HL-60 (cell line): Measurements from ENCODE around the gene RNFT2.
"Not testable (repeated sequence)": the region's sequence is repeated elsewhere in the genome, so short reads cannot be mapped to it uniquely, and the experiment has no call there.

Experiments used
- DNase-seq, 2 experiments: peaks; one replicate each; pipeline ENCODE4 v3.0.0-alpha.2; 2010 to 2020; ENCODE audit warnings: low read depth in 1 of 2, low spot score in 1 of 2
- H3K27ac ChIP-seq: fragments of 250-450 bp; sonication (Bioruptor Pico); replicated peaks from 2 replicates; pipeline ENCODE4 v1.5.1; 2020; ENCODE audit warnings: mild to moderate bottlenecking, moderate library complexity
- H3K27me3 ChIP-seq: fragments of 250-450 bp; sonication (Bioruptor Pico); 2 replicates; pipeline ENCODE4 v1.5.1; 2021; ENCODE audit warnings: mild to moderate bottlenecking, moderate library complexity; ENCODE audit not compliant: insufficient read depth, poor library complexity, severe bottlenecking
- H3K4me3 ChIP-seq: replicated peaks from 2 replicates; pipeline ENCODE4 v1.5.1; 2011; ENCODE audit warnings: mild to moderate bottlenecking, control low read depth, low read length; ENCODE audit not compliant: insufficient read depth
- CTCF ChIP-seq: IDR thresholded peaks from one replicate; pipeline ENCODE4 v1.5.1; 2011; ENCODE audit warnings: low read length, control low read depth, inconsistent platforms; ENCODE audit not compliant: insufficient read depth
- GABPA ChIP-seq: IDR thresholded peaks from 2 replicates; pipeline ENCODE4 v1.6.1; 2012; ENCODE audit warnings: low read depth
- POLR2AphosphoS5 ChIP-seq: IDR thresholded peaks from 2 replicates; pipeline ENCODE4 v1.6.1; 2012; ENCODE audit warnings: low read depth
- REST ChIP-seq: IDR thresholded peaks from 2 replicates; pipeline ENCODE4 v1.6.1; 2012; ENCODE audit warnings: low read depth; ENCODE audit not compliant: insufficient replicate concordance
- SPI1 ChIP-seq: IDR thresholded peaks from 2 replicates; pipeline ENCODE4 v1.6.1; 2012; ENCODE audit warnings: low read depth, mild to moderate bottlenecking, borderline replicate concordance

The RNFT2 gene

GRCh38 chr12:116779597-116779996 is 41.5 kb downstream of the RNFT2 start:
- DNase-seq = no peak
- TF ChIP-seq POLR2AphosphoS5 = no peak
- TF ChIP-seq REST = no peak
- TF ChIP-seq SPI1 = no peak
- TF ChIP-seq CTCF = no peak
- TF ChIP-seq GABPA = no peak

GRCh38 chr12:116780942-116781341 is 42.8 kb downstream of the RNFT2 start:
- Histone ChIP-seq H3K4me3 (no peak overlapping the region), H3K27me3 (no peaks in the 10 kb centered on the region), H3K27ac (no peak overlapping the region)
- DNase-seq = no peak
- TF ChIP-seq REST (no peak), POLR2AphosphoS5 (no peak)

More at GRCh38 chr12:116779597-116779996, 41.5 kb downstream of the RNFT2 start:
- no peak overlapping the region for H3K27ac ChIP-seq
- H3K27me3 ChIP-seq = no peaks in the 10 kb centered on the region
- H3K4me3 ChIP-seq = no peak overlapping the region

GRCh38 chr12:116783525-116784237 is 45.6 kb downstream of the RNFT2 start:
- H3K4me3 ChIP-seq = no peak overlapping the region
- TF ChIP-seq REST = no peak
- H3K27ac ChIP-seq = no peak overlapping the region
- DNase-seq = no peak
- H3K27me3 ChIP-seq = no peaks in the 10 kb centered on the region

- Histone ChIP-seq H3K27ac (no peak overlapping the region), H3K4me3 (no peak overlapping the region), H3K27me3 (no peaks in the 10 kb centered on the region)
- TF ChIP-seq SPI1 (no peak), GABPA (no peak), REST (no peak), POLR2AphosphoS5 (no peak), CTCF (no peak)
- DNase-seq = no peak
These were observed 46.1 kb downstream of the RNFT2 start for GRCh38 chr12:116784238-116784612.

DNA sequence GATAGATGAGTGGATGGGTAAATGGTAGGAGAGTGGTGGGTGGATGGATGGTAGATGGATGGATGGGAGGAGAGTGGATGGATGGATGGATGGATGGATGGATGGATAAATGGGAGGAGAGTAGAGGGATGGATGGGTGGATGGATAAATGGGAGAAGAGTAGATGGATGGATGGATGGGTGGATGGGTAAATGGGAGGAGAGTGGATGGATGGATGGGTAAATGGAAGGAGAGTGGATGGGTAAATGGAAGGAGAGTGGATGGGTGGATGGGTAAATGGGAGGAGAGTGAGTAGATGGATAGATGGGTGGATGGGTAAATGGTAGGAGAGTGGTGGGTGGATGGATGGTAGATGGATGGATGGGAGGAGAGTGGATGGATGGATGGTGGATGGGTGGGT is 51.4 kb downstream of the RNFT2 start:
- not testable (repeated sequence) for DNase-seq, H3K27ac ChIP-seq, H3K4me3 ChIP-seq, H3K27me3 ChIP-seq
